ENCODE measurements around the gene LCN9.
"Not testable (repeated sequence)": the region's sequence is repeated elsewhere in the genome, so short reads cannot be mapped to it uniquely, and the experiment has no call there.

The LCN9 gene

DNA sequence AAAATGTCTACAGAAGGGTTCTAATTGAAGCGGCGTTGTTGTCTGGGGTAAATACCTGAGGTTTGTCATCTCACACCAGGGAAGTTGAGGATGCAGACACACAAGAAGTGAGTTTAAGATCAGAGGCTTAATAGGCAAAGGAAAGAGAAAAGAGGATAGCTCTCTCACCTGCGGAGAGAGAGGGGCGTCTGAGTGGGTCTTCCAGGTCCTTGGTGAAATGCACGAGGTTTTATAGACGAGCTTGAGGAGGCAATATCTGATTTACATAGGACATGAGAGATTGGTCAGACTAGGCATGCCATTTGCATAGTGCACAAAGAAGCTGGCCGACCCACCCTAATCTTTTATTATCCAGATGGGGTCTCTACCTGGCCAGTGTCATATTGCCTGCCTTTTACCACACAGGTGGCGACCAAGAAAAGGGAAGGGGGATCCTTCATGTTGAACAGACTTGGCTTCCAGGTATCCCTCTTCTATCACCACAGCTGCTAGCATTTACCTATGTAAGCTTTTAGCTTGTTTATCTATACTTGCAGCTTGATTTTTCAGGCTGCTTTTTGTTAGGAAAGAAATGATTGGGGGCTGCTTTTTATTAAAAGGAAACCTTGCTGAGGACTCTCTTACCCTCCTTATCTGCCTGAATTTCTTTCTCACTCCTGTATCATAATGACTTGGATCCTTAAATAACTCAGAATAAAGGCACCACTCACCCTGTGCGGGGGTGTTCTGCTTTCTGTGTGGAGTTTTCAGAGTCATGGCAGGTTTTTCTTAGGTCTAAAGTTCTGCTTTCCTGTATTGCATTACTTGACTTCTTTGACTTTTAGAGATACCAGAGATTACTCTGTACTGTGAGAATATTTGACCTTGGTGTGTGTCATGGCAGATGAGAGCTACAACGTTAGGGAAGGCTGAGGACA, 14.4 kb upstream of the LCN9 start:
- DNase-seq, result no peak

GRCh38 chr9:135649508-135649907, 13.6 kb upstream of the LCN9 start:
- DNase-seq, result no peak

- DNase-seq, result no peak
Measured at GRCh38 chr9:135650408-135650807, 12.7 kb upstream of the LCN9 start.

DNA sequence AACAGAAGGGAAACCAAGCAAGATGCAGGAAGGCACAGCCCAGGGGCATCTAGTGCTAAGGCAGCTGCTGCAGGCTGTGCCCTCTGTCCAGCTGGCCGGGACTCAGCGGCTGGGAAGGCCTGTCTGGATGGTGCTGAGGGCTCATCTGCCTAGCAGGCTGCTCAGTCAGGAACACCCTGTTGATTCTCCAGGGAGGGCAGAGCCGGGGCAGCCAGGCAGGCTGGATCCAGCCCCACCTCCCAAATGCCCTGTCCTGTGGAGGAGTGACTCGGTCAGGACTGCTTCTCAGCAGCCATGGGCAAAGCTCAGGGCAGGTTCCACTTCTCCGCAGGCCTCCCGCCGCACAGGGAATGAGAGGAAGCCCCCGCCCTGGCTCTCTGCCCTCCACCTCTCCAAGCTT, 7.8 kb upstream of the LCN9 start:
- no peak for DNase-seq

GRCh38 chr9:135657416-135657815, 5.7 kb upstream of the LCN9 start:
- DNase-seq, result no peak

GRCh38 chr9:135659252-135659651, 3.9 kb upstream of the LCN9 start:
- no peak for DNase-seq

- DNase-seq, result no peak
Measured at GRCh38 chr9:135660407-135660806, 2.7 kb upstream of the LCN9 start.

- no peak for DNase-seq
Measured at GRCh38 chr9:135661816-135662560, 1.1 kb upstream of the LCN9 start.

DNA sequence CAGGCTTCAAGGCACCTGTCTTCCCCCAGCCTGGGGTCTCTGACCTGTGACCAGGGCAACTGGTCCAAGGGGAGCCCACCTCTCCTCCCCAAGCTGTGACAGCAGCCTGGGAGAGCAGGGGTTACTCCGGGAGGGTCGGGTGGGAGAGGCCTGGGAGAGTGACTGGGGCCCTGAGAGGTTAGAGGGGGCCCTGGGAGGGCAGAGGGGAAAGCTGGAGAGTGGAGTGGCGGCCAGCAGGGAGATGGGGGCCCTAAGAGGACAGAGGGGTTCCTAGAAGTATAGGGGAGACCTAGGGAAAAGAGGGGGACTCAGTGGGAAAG, 302 bp downstream of the LCN9 start:
- no peak for DNase-seq

DNA sequence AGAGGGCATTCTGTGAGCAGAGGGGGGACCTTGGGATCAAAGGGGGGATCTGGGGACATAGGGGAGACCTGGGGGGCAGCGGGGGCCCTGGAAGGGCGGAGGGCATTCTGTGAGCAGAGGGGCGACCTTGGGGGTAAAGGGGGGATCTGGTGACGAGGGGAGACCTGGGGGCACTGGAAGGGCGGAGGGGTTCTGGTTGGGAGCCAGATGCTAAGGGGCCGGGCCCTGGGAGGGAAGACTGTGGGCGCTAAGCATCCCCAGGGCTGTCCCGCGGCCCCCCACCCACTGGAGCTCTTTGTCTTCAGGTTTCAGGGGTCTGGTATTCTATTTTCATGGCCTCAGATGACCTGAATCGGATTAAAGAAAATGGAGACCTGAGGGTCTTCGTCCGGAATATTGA, 748 bp downstream of the LCN9 start:
- DNase-seq, result no peak

- DNase-seq, result no peak
Measured at GRCh38 chr9:135664266-135664665, 1.2 kb downstream of the LCN9 start.

GRCh38 chr9:135664801-135665794, 2.0 kb downstream of the LCN9 start:
- DNase-seq, result no peak

DNA sequence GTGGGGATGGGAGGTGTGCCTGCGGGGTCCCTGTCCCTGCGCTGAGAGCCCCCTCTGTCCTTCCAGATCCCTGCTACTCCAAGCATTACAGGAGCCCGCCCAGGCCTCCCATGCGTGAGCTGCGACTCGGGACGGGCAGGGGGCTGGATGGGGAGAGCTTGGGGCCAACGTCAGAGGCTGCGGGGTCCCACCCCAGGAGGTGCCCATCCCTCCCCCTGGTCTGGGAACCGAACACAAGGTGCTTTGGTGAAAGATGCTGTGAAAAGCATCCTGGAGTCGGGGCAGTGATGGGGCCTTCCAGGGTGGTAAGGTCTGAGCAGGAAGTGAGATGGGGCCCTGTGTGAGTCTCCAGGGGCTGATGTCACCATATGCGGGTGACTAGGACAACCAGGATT, 2.7 kb downstream of the LCN9 start:
- DNase-seq, result no peak

DNA sequence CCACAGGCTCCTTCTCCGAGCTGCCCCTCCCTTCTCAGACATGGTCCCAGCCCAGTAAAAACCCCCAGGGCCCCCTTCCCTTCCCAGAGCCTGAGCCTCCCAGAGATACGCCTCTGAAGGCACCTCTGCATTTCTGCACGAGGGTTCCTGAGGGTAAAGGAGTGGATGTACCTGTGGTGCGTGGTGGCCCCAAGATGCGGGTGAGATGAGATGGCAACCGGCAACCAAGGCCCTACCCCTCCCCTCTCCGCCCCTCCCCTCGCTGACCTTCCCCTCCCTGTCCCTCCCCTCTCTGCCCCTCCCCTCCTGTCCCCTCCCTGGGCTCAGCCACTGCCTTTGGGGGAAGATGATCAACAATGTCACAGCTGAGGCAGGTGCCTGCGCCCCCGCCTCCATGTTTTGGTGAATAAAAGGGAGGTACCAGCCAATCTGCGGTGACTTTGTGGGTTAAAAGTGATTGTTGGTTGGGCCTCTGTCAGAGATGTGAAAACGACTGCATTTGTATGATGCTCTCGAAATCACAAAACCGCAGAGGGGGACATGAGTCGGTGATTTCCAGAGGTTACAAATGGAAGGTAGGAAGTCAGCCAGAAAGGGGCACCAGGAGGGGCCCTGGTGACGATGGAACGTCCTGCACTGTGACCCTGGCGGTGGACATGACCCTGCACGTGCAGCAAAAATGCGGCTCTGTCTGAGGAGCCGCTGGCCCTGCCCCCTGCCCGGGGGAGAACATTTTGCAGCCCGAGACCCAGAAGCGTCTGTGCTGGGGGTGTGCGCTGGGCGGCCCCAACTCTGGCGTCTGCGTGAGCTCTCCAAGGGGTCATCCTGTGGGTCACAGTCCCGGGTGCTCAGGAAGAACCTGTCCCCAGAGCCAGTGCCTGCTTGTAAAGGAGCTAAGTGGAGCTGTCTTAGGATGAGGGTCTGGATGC, 3.7 kb downstream of the LCN9 start:
- DNase-seq, result no peak

- DNase-seq, result no peak
Measured at GRCh38 chr9:135667463-135668001, 4.4 kb downstream of the LCN9 start.

DNA sequence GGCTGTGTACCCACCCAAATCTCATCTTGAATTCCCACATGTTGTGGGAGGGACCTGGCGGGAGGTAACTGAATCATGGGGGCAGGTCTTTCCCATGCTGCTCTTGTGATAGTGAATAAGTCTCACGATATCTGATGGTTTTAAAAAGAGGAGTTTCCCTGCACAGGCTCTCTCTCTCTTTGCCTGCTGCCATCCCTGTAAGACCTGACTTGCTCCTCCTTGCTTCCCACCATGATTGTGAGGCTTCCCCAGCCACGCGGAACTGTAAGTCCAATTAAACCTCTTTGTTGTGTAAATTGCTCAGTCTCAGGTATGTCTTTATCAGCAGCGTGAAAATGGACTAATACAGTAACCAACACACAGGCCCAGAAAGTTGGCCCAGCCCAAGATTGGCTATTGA, 5.9 kb downstream of the LCN9 start:
- DNase-seq, result not testable (repeated sequence)

DNA sequence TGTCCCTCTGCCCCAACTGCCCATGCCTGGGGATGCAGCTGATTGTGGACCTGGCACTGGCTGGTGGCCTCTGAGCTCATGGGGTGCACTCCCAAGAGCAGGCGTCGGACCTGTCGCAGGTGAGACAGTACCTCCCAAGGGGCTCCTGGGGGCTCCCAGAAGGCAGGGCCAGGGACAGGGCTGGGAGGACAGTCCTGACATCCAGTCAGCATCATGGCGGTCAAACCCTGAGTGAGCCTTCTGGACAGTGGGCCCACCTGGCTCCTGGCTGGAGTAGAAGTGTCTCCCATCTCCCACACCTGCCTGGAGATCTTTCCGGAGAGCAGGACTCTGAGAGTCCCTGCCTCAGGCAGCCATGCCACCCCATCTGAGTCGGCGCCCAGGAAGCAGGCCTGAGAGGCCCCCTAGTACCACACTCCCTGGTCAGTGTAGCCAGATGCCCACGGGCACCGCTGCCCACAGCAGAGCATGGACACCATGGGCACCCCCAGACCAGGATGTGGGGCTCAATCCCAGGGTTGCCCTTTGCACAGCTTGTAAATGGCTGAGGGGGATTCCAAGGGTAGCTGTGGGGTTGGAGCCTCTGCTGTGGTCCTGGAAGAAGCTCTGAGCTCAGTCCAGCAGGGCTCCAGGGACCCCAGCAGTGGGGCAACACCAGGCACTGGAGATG, 6.6 kb downstream of the LCN9 start:
- DNase-seq, result no peak

DNA sequence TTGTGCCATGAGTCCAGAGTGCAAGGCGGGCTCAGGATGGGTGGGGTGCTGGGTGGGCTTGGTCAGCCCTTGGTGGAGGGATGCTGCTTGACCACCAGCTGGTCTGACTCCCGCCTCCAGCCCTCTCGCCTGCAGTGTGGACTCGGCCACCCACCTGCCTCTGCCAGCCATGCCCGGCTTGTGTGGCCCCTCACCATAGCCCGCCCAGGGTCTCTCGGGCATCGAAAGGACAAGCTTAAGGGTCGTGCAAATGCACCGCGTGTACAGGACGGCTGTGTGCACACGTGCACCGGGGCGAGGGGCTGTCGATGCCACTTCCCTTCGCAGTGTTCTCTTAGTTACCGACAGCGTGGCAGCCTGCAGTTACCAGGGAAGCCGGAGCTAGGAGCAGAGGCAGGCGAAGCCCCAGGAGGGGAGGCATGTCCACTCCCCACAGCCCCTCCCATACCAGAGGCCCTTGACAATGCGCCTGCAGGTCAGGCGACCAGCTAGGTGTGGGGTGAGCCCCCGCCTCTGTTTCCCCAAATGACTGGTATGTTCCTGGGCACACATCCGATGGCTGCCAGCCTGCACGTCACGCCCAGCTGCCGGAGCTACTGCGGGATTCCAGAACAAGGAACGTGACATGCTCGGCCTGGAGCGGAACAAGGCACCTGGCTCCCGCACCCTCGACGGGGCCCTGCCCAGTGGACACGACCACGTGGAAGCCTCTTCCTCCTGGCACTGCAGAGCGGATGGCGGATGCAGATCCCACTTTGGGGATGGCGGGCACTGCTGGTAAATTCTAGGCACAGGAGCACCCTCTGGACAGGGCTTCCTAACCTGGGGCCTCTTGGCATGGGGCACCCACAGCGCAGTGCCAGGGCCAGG, 7.8 kb downstream of the LCN9 start:
- no peak for DNase-seq

GRCh38 chr9:135671591-135672041, 8.5 kb downstream of the LCN9 start:
- no peak for DNase-seq

DNA sequence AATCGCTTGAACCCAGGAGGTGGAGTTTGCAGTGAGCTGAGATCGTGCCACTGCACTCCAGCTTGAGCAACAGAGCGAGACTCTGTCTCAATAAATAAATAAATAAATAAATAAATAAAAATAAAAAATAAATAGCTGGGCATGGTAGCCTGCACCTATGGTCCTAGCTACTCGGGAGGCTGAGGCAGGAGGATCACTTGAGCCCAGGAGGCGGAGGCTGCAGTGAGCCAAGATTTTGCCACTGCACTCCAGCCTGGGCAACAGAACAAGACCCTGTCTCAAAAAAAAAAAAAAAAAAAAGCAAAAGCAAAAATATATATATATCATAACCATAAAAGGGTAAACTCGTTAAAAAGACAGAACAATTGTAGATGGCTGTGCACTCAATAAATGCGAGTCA, 9.7 kb downstream of the LCN9 start:
- DNase-seq, result not testable (repeated sequence)
